Peyer's patch (tissue), 4 donors: ENCODE results near the gene ENO1. TPM values are rescaled to one million over a fixed set of nuclear protein-coding genes. Genes with fewer than 3 reads are reported as not detected.

Experiments
- DNase-seq, 3 donors: peaks; one replicate each; pipeline ENCODE4 v3.0.0-alpha.2; 2017 to 2019
- H3K27ac ChIP-seq, 4 donors: fragments of 200-600 bp; sonication (generic); one replicate each; pipeline ENCODE4 v1.5.1; 2016 to 2019
- H3K27me3 ChIP-seq, 2 donors: fragments of 200-600 bp; sonication (generic); one replicate each; pipeline ENCODE4 v1.5.1; 2019
- H3K36me3 ChIP-seq, 3 donors: fragments of 200-600 bp; sonication (generic); one replicate each; pipeline ENCODE4 v1.5.1; 2016 to 2019
- H3K4me1 ChIP-seq, 4 donors: fragments of 200-600 bp; sonication (generic); one replicate each; pipeline ENCODE4 v1.5.1; 2016 to 2019
- H3K4me3 ChIP-seq, 4 donors: fragments of 200-600 bp; sonication (generic); 1 replicate in 3 of 4; 2 replicates in 1 of 4; pipeline ENCODE4 v1.5.1; 2016 to 2019; ENCODE audit warnings: mild to moderate bottlenecking in 1 of 4
- H3K9me3 ChIP-seq, 4 donors: fragments of 200-600 bp; sonication (generic); one replicate each; pipeline ENCODE4 v1.5.1; 2016 to 2019; ENCODE audit warnings: mild to moderate bottlenecking in 1 of 4
- CTCF ChIP-seq, 6 experiments: fragments of 450-650 bp in 4 of 6; fragments of 200-600 bp in 2 of 6; sonication (generic) in 1 of 6; IDR thresholded peaks; one replicate each; pipeline ENCODE4 v1.5.1; 2017 to 2019; ENCODE audit warnings: antibody characterized with exemption in 6 of 6, mild to moderate bottlenecking in 3 of 6, moderate library complexity in 1 of 6
- POLR2A ChIP-seq, 2 donors: fragments of 450-650 bp; IDR thresholded peaks; one replicate each; pipeline ENCODE4 v1.5.1; 2017; ENCODE audit warnings: antibody characterized with exemption in 2 of 2, mild to moderate bottlenecking in 2 of 2, moderate library complexity in 2 of 2
- small RNA-seq, 2 donors: library from RNA; depleted of rRNA; stranded (forward); fragments of <200 nt; gene quantifications; one replicate each; pipeline ENCODE3, GENCODE V24; 2016
- total RNA-seq, 4 donors: library from RNA; depleted of rRNA; stranded (reverse); fragments of >200 nt; gene quantifications; one replicate each; pipeline ENCODE4 v1.1.0, GENCODE V29; 2016

Gene ENO1
- total RNA-seq, 4 donors from 2014 or later: 355 to 547 (median 484) TPM

GRCh38 chr1:8813991-8814390, 64.5 kb downstream of the ENO1 start:
- no peak for DNase-seq
- Histone ChIP-seq H3K4me1 (peaks cover 0 to 25% (median 0%) of the 10 kb centered on the region in 4 donors), H3K27me3 (no peaks in the 10 kb centered on the region), H3K36me3 (no peaks in the 10 kb centered on the region), H3K9me3 (no peaks in the 10 kb centered on the region), H3K4me3 (no peak overlapping the region), H3K27ac (peak overlapping the region in 1 of 4 donors; percentile 9)
- no peak for TF ChIP-seq CTCF (IDR thresholded peaks at IDR 0.05)
- no peak for TF ChIP-seq POLR2A (IDR thresholded peaks at IDR 0.05)

- Histone ChIP-seq H3K36me3 (no peaks in the 10 kb centered on the region), H3K9me3 (no peaks in the 10 kb centered on the region), H3K27me3 (no peaks in the 10 kb centered on the region), H3K4me3 (no peak overlapping the region), H3K4me1 (peaks cover 0 to 25% (median 0%) of the 10 kb centered on the region in 4 donors), H3K27ac (no peak overlapping the region)
- no peak for TF ChIP-seq CTCF (IDR thresholded peaks at IDR 0.05)
- no peak for TF ChIP-seq POLR2A (IDR thresholded peaks at IDR 0.05)
- DNase-seq: no peak
Measured at GRCh38 chr1:8813016-8813763, 65.3 kb downstream of the ENO1 start.

- no peak overlapping the region for H3K27ac ChIP-seq
- no peaks in the 10 kb centered on the region for H3K9me3 ChIP-seq
- H3K27me3 ChIP-seq: no peaks in the 10 kb centered on the region
- no peak for DNase-seq
- H3K4me1 ChIP-seq: peaks cover 0 to 25% (median 0%) of the 10 kb centered on the region in 4 donors
- H3K36me3 ChIP-seq: no peaks in the 10 kb centered on the region
- TF ChIP-seq POLR2A (IDR thresholded peaks at IDR 0.05): no peak
- no peak for TF ChIP-seq CTCF (IDR thresholded peaks at IDR 0.05)
- no peak overlapping the region for H3K4me3 ChIP-seq
Measured at GRCh38 chr1:8812081-8812480, 66.4 kb downstream of the ENO1 start.

Small RNAs within 50 kb of the gene (small RNA-seq; reads per million reads assigned to genes)
- gene AL139415.2 (0 reads per million in 2 donors), gene MIR6728 (0 to 0.06 reads per million in 2 donors), gene RNU6-304P (0 reads per million in 2 donors)

Other genes with a start within 250 kb of the ENO1 start
- gene RERE, start 61.0 kb downstream of the ENO1 start, total RNA-seq: 100 to 1,000 TPM in 3 of 4 donors, 10 to 100 TPM in 1; 98.5 to 528 (median 110) TPM
- not detected for gene CA6, start 67.2 kb upstream of the ENO1 start, total RNA-seq
- 1 to 10 TPM in 1 of 4 donors, not detected in 3; 3.3 TPM for gene SLC2A7, start 147.7 kb upstream of the ENO1 start, total RNA-seq
- 100 to 1,000 TPM in 3 of 4 donors, 10 to 100 TPM in 1; 12.4 to 730 (median 340) TPM for gene SLC2A5, start 190.9 kb upstream of the ENO1 start, total RNA-seq